ENCODE data around the gene PHKB.

- TF ChIP-seq POLR2AphosphoS5 (IDR thresholded peaks at IDR 0.05; ENCODE audit: low read depth, low read length), result no peak
- no peak for TF ChIP-seq SIN3A (IDR thresholded peaks at IDR 0.05; ENCODE audit: borderline replicate concordance, insufficient read depth, low read length)
- no peak for TF ChIP-seq FOXP2 (optimal IDR thresholded peaks at IDR 0.05; ENCODE audit: borderline replicate concordance, extremely low read depth, extremely low read length, insufficient read depth)
- TF ChIP-seq REST (IDR thresholded peaks at IDR 0.05; ENCODE audit: insufficient read depth in 1 of 2, low read depth in 2 of 2, low read length in 2 of 2), result no peak
- TF ChIP-seq TAF1 (IDR thresholded peaks at IDR 0.05; ENCODE audit: borderline replicate concordance, insufficient read depth, low read length), result no peak
These were observed 67.3 kb downstream of the PHKB start for GRCh38 chr16:47528431-47528830.

Data from PFSK-1 (cell line).